ENCODE measurements around the gene MIER2.

GRCh38 chr19:306151-306900 is 38.3 kb downstream of the MIER2 start:
- TF ChIP-seq POLR2A (IDR thresholded peaks at IDR 0.05) (no peak), CTCF (IDR thresholded peaks at IDR 0.05) (no peak)

Data from body of pancreas (tissue), 4 donors.